Thoracic aorta (tissue), 2 donors: ENCODE results near the gene SLC7A14. TPM values are rescaled to one million over a fixed set of nuclear protein-coding genes. Genes with fewer than 3 reads are reported as not detected.

Experiments
- ATAC-seq: fragments of 150-250 bp; one replicate; pipeline ENCODE4 v1.8.0; 2017; ENCODE audit warnings: low read depth; ENCODE audit not compliant: insufficient number of reproducible peaks, low FRiP score
- DNase-seq: peaks from one replicate; pipeline ENCODE4 v3.0.0-alpha.2; 2020; ENCODE audit warnings: low spot score
- H3K27ac ChIP-seq, 2 donors: fragments of 200-600 bp; sonication (generic); 1 replicate in 1 of 2; 2 replicates in 1 of 2; pipeline ENCODE4 v1.5.1; 2016; ENCODE audit warnings: mild to moderate bottlenecking in 2 of 2, moderate library complexity in 2 of 2
- H3K27me3 ChIP-seq: fragments of 200-600 bp; sonication (generic); replicated peaks from 2 replicates; pipeline ENCODE4 v1.6.0; 2016; ENCODE audit warnings: mild to moderate bottlenecking; ENCODE audit not compliant: insufficient read depth
- H3K36me3 ChIP-seq: fragments of 200-600 bp; sonication (generic); one replicate; pipeline ENCODE4 v1.5.1; 2016
- H3K4me1 ChIP-seq, 2 donors: fragments of 200-600 bp; sonication (generic); 1 replicate in 1 of 2; 2 replicates in 1 of 2; pipeline versions ENCODE4 v1.5.1 to v1.6.0; 2016; ENCODE audit warnings: low read depth in 2 of 2, mild to moderate bottlenecking in 1 of 2; ENCODE audit not compliant: control insufficient read depth in 1 of 2
- H3K4me3 ChIP-seq: fragments of 200-600 bp; sonication (generic); 2 replicates; pipeline ENCODE4 v1.5.1; 2016; ENCODE audit warnings: mild to moderate bottlenecking
- H3K9me3 ChIP-seq: fragments of 200-600 bp; sonication (generic); 2 replicates; pipeline ENCODE4 v1.5.1; 2016
- CTCF ChIP-seq: fragments of 200-600 bp; sonication (generic); IDR thresholded peaks from one replicate; pipeline ENCODE4 v1.5.1; 2019; ENCODE audit warnings: antibody characterized with exemption
- total RNA-seq, 2 donors: library from RNA; depleted of rRNA; stranded (reverse); fragments of >200 nt; gene quantifications; one replicate each; pipeline versions ENCODE4 v1.1.0 to v1.2.3, GENCODE V29; 2016

SLC7A14 gene
- total RNA-seq, 2 donors from 2014 or later: not detected

GRCh38 chr3:170502297-170502696, 83.6 kb downstream of the SLC7A14 start:
- no peak for TF ChIP-seq CTCF
- DNase-seq (no peak), ATAC-seq (no peak)
- H3K9me3 ChIP-seq: no peaks in the 10 kb centered on the region
- H3K27me3 ChIP-seq: no peaks in the 10 kb centered on the region
- no peak overlapping the region for H3K27ac ChIP-seq
- no peaks in the 10 kb centered on the region for H3K4me1 ChIP-seq
- no peak overlapping the region for H3K4me3 ChIP-seq
- H3K36me3 ChIP-seq: no peaks in the 10 kb centered on the region

- H3K27me3 ChIP-seq: no peaks in the 10 kb centered on the region
Observed at GRCh38 chr3:170500995-170501394, 84.9 kb downstream of the SLC7A14 start.

GRCh38 chr3:170500462-170500861, 85.4 kb downstream of the SLC7A14 start:
- DNase-seq (no peak), ATAC-seq (no peak)
- no peaks in the 10 kb centered on the region for H3K9me3 ChIP-seq
- TF ChIP-seq CTCF: no peak
- no peak overlapping the region for H3K4me3 ChIP-seq
- no peaks in the 10 kb centered on the region for H3K4me1 ChIP-seq
- no peak overlapping the region for H3K27ac ChIP-seq
- H3K36me3 ChIP-seq: no peaks in the 10 kb centered on the region
- H3K27me3 ChIP-seq: no peaks in the 10 kb centered on the region

More at GRCh38 chr3:170500995-170501394, 84.9 kb downstream of the SLC7A14 start:
- no peak for TF ChIP-seq CTCF
- Histone ChIP-seq H3K27ac (no peak overlapping the region), H3K9me3 (no peaks in the 10 kb centered on the region), H3K4me1 (no peaks in the 10 kb centered on the region), H3K36me3 (no peaks in the 10 kb centered on the region), H3K4me3 (no peak overlapping the region)
- DNase-seq: no peak
- ATAC-seq: no peak

GRCh38 chr3:170499562-170500156, 86.2 kb downstream of the SLC7A14 start:
- Histone ChIP-seq H3K36me3 (no peaks in the 10 kb centered on the region), H3K4me1 (no peaks in the 10 kb centered on the region), H3K27ac (no peak overlapping the region), H3K27me3 (no peaks in the 10 kb centered on the region), H3K4me3 (no peak overlapping the region), H3K9me3 (no peaks in the 10 kb centered on the region)
- no peak for TF ChIP-seq CTCF
- ATAC-seq (no peak), DNase-seq (no peak)

- no peak for TF ChIP-seq CTCF
- Histone ChIP-seq H3K4me1 (no peaks in the 10 kb centered on the region), H3K27me3 (no peaks in the 10 kb centered on the region), H3K36me3 (no peaks in the 10 kb centered on the region), H3K9me3 (no peaks in the 10 kb centered on the region), H3K27ac (no peak overlapping the region), H3K4me3 (no peak overlapping the region)
- no peak for ATAC-seq
- no peak for DNase-seq
Observed at GRCh38 chr3:170497207-170498095, 88.4 kb downstream of the SLC7A14 start.
